GM23338 (cell line): ENCODE measurements around the gene GNG12. TPM values are rescaled to one million over a fixed set of nuclear protein-coding genes. Genes with fewer than 3 reads are reported as not detected.

Experiments
- ATAC-seq: fragments of 200-7000 bp; cut with Tn5 transposase; 3 replicates; pipeline ENCODE4 v1.9.1; 2020
- DNase-seq: peaks from one replicate; pipeline ENCODE4 v3.0.0-alpha.2; 2015; ENCODE audit warnings: low spot score
- H2AFZ ChIP-seq: fragments of 200-600 bp; sonication (generic); 2 replicates; pipeline ENCODE4 v1.8.0; 2016; ENCODE audit warnings: antibody characterized with exemption, mild to moderate bottlenecking, moderate library complexity
- H3F3A ChIP-seq: fragments of 200-600 bp; sonication (generic); replicated peaks from 2 replicates; pipeline ENCODE4 v1.8.0; 2017; ENCODE audit warnings: antibody characterized with exemption, mixed run types, low read depth
- H3K27ac ChIP-seq: fragments of 200-600 bp; sonication (generic); 2 replicates; pipeline ENCODE4 v1.6.1; 2016; ENCODE audit warnings: low read depth
- H3K27me3 ChIP-seq: fragments of 200-600 bp; sonication (generic); 2 replicates; pipeline ENCODE4 v1.8.0; 2016; ENCODE audit warnings: mild to moderate bottlenecking, mixed run types, moderate library complexity; ENCODE audit not compliant: insufficient read depth
- H3K36me3 ChIP-seq: fragments of 200-600 bp; sonication (generic); 2 replicates; pipeline ENCODE4 v1.8.0; 2016; ENCODE audit warnings: mild to moderate bottlenecking; ENCODE audit not compliant: insufficient read depth
- H3K4me1 ChIP-seq: fragments of 200-600 bp; sonication (generic); 2 replicates; pipeline ENCODE4 v1.8.0; 2016; ENCODE audit warnings: mild to moderate bottlenecking, moderate library complexity; ENCODE audit not compliant: insufficient read depth
- H3K4me2 ChIP-seq: fragments of 200-600 bp; sonication (generic); 2 replicates; pipeline ENCODE4 v1.7.1; 2017; ENCODE audit warnings: mixed run types
- H3K4me3 ChIP-seq: fragments of 200-600 bp; sonication (generic); 2 replicates; pipeline ENCODE4 v1.6.1; 2016; ENCODE audit warnings: mixed run types
- H3K79me2 ChIP-seq: fragments of 200-600 bp; sonication (generic); replicated peaks from 2 replicates; pipeline ENCODE4 v1.8.0; 2017; ENCODE audit warnings: mild to moderate bottlenecking; ENCODE audit not compliant: insufficient read depth
- H3K9me2 ChIP-seq: fragments of 200-600 bp; sonication (generic); 2 replicates; pipeline ENCODE4 v1.8.0; 2017; ENCODE audit not compliant: insufficient read depth
- H4K20me1 ChIP-seq: fragments of 200-600 bp; sonication (generic); replicated peaks from 2 replicates; pipeline ENCODE4 v1.8.0; 2017; ENCODE audit warnings: mild to moderate bottlenecking; ENCODE audit not compliant: insufficient read depth
- H3K27ac Mint-ChIP-seq: 2 replicates; pipeline ENCODE4 v1.8.0; 2020; ENCODE audit warnings: inconsistent platforms, mild to moderate bottlenecking, moderate library complexity, mixed read lengths
- H3K27me3 Mint-ChIP-seq: 3 replicates; pipeline ENCODE4 v1.8.0; 2022; ENCODE audit warnings: low read depth, mild to moderate bottlenecking, moderate library complexity, mixed read lengths, inconsistent platforms; ENCODE audit not compliant: insufficient read depth, poor library complexity
- H3K36me3 Mint-ChIP-seq: 3 replicates; pipeline ENCODE4 v1.8.0; 2021; ENCODE audit warnings: low read depth, mild to moderate bottlenecking, inconsistent platforms, moderate library complexity, mixed read lengths
- H3K4me1 Mint-ChIP-seq: 3 replicates; pipeline ENCODE4 v1.8.0; 2020; ENCODE audit warnings: mild to moderate bottlenecking, inconsistent platforms, mixed read lengths
- H3K4me3 Mint-ChIP-seq: 3 replicates; pipeline ENCODE4 v1.8.0; 2021; ENCODE audit warnings: moderate library complexity, mild to moderate bottlenecking, inconsistent platforms, mixed read lengths
- H3K9me3 Mint-ChIP-seq: 3 replicates; pipeline ENCODE4 v1.8.0; 2020; ENCODE audit warnings: moderate library complexity, mild to moderate bottlenecking, inconsistent platforms, mixed read lengths
- CREB1 ChIP-seq: fragments of 250-450 bp; sonication (Bioruptor Pico); IDR thresholded peaks from 2 replicates; pipeline ENCODE4 v1.5.0; 2020; ENCODE audit warnings: low read depth, mild to moderate bottlenecking, moderate library complexity
- EZH2 ChIP-seq: fragments of 200-600 bp; sonication (generic); IDR thresholded peaks from one replicate; pipeline ENCODE4 v1.8.0; 2017; ENCODE audit warnings: antibody characterized with exemption, mild to moderate bottlenecking, low read depth; ENCODE audit not compliant: unreplicated experiment
- EZH2phosphoT487 ChIP-seq: fragments of 200-600 bp; sonication (generic); IDR thresholded peaks from one replicate; pipeline ENCODE4 v1.8.1; 2018; ENCODE audit warnings: antibody characterized with exemption; ENCODE audit not compliant: unreplicated experiment
- JUNB ChIP-seq: IDR thresholded peaks from one replicate; pipeline ENCODE4 v1.6.1; 2016; ENCODE audit warnings: antibody characterized with exemption; ENCODE audit not compliant: unreplicated experiment
- NANOG ChIP-seq: IDR thresholded peaks from 2 replicates; pipeline ENCODE4 v1.6.1; 2016; ENCODE audit warnings: antibody characterized with exemption, borderline replicate concordance
- POLR2AphosphoS5 ChIP-seq: IDR thresholded peaks from 2 replicates; pipeline ENCODE4 v1.6.1; 2016; ENCODE audit warnings: antibody characterized with exemption, low read depth
- STAT1 ChIP-seq: IDR thresholded peaks from one replicate; pipeline ENCODE4 v1.6.1; 2016; ENCODE audit warnings: antibody characterized with exemption; ENCODE audit not compliant: unreplicated experiment
- ZNF114 ChIP-seq: fragments of 250-450 bp; sonication (Bioruptor Pico); IDR thresholded peaks from 2 replicates; pipeline ENCODE4 v1.5.0; 2020; ENCODE audit warnings: mild to moderate bottlenecking, moderate library complexity
- ZNF331 ChIP-seq: fragments of 250-450 bp; sonication (Bioruptor Pico); IDR thresholded peaks from 2 replicates; pipeline ENCODE4 v1.5.0; 2020; ENCODE audit warnings: low read depth, mild to moderate bottlenecking, moderate library complexity
- polyA plus RNA-seq: library from polyadenylated mRNA; unstranded; fragments of >200 nt; fragmentation: Nextera tagmentation; extraction: Ambion mirVana; gene quantifications from 2 replicates; pipeline ENCODE4 v1.2.1, GENCODE V29; 2016
- total RNA-seq: library from RNA; depleted of rRNA; stranded (reverse); fragments of >200 nt; shearing (Covaris generic); gene quantifications from 2 replicates; pipeline ENCODE4 v1.2.3, GENCODE V29; 2014
- TF ChIP-seq, protein P1 (sequence below): IDR thresholded peaks from one replicate; pipeline ENCODE4 v1.6.1; 2018; ENCODE audit warnings: antibody characterized with exemption; ENCODE audit not compliant: unreplicated experiment
- TF ChIP-seq, protein P2 (sequence below): fragments of 250-450 bp; sonication (Bioruptor Pico); IDR thresholded peaks from 2 replicates; pipeline ENCODE4 v1.5.0; 2020; ENCODE audit warnings: mild to moderate bottlenecking, moderate library complexity
- TF ChIP-seq, protein P3 (sequence below), 2 experiments: fragments of 200-600 bp in 1 of 2; sonication (generic) in 1 of 2; conservative IDR thresholded peaks; 2 replicates each; pipeline versions ENCODE4 v1.5.1 to v1.6.1; 2016 to 2017; ENCODE audit warnings: antibody characterized with exemption in 2 of 2, low read depth in 2 of 2, mild to moderate bottlenecking in 2 of 2, moderate library complexity in 1 of 2

The GNG12 gene
- total and polyA plus RNA-seq, 2 experiments from 2014 or later: 13.4 to 33.0 TPM

DNA sequence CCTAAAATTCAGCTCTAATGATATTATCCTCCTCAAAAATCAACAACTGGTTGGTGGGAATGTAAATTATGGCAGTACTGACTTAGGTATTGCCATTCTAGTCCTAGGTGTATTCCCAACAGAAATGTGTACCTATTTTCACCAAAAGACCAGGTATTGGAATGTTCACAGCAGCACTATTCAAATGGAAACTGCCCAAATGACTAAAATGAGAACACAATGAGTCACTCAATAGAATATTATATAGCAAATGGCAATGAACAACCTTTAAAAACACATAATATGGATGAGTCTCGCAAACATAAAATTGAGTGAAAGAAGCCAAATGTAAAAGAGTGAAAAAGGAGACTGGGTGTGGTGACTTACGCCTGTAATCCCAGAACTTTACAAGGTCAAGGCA is 103.4 kb downstream of the GNG12 start:
- no peak overlapping the region for H3K27ac Mint-ChIP-seq
- Histone ChIP-seq H3K4me3 (no peak overlapping the region), H3K79me2 (no peaks in the 10 kb centered on the region), H3K9me2 (0 out of 2 replicates have a peak, but pooled peaks cover 3% of the 10 kb centered on the region), H3K4me2 (no peak overlapping the region), H3K27me3 (no peaks in the 10 kb centered on the region), H3F3A (no peaks in the 10 kb centered on the region), H3K4me1 (peaks cover 7% of the 10 kb centered on the region; the same call in 1 of the 2 replicates), H3K36me3 (no peaks in the 10 kb centered on the region), H2AFZ (no peak overlapping the region), H4K20me1 (no peaks in the 10 kb centered on the region), H3K27ac (no peak overlapping the region)
- ATAC-seq (no peak), DNase-seq (no peak)
- no peaks in the 10 kb centered on the region for H3K36me3 Mint-ChIP-seq
- TF ChIP-seq, protein P1, sequence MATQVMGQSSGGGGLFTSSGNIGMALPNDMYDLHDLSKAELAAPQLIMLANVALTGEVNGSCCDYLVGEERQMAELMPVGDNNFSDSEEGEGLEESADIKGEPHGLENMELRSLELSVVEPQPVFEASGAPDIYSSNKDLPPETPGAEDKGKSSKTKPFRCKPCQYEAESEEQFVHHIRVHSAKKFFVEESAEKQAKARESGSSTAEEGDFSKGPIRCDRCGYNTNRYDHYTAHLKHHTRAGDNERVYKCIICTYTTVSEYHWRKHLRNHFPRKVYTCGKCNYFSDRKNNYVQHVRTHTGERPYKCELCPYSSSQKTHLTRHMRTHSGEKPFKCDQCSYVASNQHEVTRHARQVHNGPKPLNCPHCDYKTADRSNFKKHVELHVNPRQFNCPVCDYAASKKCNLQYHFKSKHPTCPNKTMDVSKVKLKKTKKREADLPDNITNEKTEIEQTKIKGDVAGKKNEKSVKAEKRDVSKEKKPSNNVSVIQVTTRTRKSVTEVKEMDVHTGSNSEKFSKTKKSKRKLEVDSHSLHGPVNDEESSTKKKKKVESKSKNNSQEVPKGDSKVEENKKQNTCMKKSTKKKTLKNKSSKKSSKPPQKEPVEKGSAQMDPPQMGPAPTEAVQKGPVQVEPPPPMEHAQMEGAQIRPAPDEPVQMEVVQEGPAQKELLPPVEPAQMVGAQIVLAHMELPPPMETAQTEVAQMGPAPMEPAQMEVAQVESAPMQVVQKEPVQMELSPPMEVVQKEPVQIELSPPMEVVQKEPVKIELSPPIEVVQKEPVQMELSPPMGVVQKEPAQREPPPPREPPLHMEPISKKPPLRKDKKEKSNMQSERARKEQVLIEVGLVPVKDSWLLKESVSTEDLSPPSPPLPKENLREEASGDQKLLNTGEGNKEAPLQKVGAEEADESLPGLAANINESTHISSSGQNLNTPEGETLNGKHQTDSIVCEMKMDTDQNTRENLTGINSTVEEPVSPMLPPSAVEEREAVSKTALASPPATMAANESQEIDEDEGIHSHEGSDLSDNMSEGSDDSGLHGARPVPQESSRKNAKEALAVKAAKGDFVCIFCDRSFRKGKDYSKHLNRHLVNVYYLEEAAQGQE: no peak
- no peak for TF ChIP-seq ZNF114 (CRISPR knock-in tag)
- no peak for TF ChIP-seq NANOG
- no peak for TF ChIP-seq JUNB
- TF ChIP-seq, protein P2, sequence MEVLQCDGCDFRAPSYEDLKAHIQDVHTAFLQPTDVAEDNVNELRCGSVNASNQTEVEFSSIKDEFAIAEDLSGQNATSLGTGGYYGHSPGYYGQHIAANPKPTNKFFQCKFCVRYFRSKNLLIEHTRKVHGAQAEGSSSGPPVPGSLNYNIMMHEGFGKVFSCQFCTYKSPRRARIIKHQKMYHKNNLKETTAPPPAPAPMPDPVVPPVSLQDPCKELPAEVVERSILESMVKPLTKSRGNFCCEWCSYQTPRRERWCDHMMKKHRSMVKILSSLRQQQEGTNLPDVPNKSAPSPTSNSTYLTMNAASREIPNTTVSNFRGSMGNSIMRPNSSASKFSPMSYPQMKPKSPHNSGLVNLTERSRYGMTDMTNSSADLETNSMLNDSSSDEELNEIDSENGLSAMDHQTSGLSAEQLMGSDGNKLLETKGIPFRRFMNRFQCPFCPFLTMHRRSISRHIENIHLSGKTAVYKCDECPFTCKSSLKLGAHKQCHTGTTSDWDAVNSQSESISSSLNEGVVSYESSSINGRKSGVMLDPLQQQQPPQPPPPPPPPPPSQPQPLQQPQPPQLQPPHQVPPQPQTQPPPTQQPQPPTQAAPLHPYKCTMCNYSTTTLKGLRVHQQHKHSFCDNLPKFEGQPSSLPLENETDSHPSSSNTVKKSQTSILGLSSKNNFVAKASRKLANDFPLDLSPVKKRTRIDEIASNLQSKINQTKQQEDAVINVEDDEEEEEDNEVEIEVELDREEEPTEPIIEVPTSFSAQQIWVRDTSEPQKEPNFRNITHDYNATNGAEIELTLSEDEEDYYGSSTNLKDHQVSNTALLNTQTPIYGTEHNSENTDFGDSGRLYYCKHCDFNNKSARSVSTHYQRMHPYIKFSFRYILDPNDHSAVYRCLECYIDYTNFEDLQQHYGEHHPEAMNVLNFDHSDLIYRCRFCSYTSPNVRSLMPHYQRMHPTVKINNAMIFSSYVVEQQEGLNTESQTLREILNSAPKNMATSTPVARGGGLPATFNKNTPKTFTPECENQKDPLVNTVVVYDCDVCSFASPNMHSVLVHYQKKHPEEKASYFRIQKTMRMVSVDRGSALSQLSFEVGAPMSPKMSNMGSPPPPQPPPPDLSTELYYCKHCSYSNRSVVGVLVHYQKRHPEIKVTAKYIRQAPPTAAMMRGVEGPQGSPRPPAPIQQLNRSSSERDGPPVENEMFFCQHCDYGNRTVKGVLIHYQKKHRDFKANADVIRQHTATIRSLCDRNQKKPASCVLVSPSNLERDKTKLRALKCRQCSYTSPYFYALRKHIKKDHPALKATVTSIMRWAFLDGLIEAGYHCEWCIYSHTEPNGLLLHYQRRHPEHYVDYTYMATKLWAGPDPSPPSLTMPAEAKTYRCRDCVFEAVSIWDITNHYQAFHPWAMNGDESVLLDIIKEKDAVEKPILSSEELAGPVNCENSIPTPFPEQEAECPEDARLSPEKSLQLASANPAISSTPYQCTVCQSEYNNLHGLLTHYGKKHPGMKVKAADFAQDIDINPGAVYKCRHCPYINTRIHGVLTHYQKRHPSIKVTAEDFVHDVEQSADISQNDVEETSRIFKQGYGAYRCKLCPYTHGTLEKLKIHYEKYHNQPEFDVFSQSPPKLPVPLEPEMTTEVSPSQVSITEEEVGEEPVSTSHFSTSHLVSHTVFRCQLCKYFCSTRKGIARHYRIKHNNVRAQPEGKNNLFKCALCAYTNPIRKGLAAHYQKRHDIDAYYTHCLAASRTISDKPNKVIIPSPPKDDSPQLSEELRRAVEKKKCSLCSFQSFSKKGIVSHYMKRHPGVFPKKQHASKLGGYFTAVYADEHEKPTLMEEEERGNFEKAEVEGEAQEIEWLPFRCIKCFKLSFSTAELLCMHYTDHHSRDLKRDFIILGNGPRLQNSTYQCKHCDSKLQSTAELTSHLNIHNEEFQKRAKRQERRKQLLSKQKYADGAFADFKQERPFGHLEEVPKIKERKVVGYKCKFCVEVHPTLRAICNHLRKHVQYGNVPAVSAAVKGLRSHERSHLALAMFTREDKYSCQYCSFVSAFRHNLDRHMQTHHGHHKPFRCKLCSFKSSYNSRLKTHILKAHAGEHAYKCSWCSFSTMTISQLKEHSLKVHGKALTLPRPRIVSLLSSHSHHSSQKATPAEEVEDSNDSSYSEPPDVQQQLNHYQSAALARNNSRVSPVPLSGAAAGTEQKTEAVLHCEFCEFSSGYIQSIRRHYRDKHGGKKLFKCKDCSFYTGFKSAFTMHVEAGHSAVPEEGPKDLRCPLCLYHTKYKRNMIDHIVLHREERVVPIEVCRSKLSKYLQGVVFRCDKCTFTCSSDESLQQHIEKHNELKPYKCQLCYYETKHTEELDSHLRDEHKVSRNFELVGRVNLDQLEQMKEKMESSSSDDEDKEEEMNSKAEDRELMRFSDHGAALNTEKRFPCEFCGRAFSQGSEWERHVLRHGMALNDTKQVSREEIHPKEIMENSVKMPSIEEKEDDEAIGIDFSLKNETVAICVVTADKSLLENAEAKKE (CRISPR knock-in tag): no peak
- no peak for TF ChIP-seq ZNF331
- TF ChIP-seq CREB1: no peak
- TF ChIP-seq EZH2: no peak
- TF ChIP-seq, protein P3, sequence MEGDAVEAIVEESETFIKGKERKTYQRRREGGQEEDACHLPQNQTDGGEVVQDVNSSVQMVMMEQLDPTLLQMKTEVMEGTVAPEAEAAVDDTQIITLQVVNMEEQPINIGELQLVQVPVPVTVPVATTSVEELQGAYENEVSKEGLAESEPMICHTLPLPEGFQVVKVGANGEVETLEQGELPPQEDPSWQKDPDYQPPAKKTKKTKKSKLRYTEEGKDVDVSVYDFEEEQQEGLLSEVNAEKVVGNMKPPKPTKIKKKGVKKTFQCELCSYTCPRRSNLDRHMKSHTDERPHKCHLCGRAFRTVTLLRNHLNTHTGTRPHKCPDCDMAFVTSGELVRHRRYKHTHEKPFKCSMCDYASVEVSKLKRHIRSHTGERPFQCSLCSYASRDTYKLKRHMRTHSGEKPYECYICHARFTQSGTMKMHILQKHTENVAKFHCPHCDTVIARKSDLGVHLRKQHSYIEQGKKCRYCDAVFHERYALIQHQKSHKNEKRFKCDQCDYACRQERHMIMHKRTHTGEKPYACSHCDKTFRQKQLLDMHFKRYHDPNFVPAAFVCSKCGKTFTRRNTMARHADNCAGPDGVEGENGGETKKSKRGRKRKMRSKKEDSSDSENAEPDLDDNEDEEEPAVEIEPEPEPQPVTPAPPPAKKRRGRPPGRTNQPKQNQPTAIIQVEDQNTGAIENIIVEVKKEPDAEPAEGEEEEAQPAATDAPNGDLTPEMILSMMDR (conservative IDR thresholded peaks at IDR 0.05; ENCODE audit: low read depth in 2 of 2): no peak
- TF ChIP-seq POLR2AphosphoS5: no peak
- no peak for TF ChIP-seq EZH2phosphoT487
- TF ChIP-seq STAT1: no peak
- H3K9me3 Mint-ChIP-seq: no peaks in the 10 kb centered on the region
- H3K4me3 Mint-ChIP-seq: no peak overlapping the region
- no peaks in the 10 kb centered on the region for H3K27me3 Mint-ChIP-seq
- peaks cover 21% of the 10 kb centered on the region for H3K4me1 Mint-ChIP-seq
